OCI-LY3 (cell line): ENCODE measurements around the gene FAAP20.

Source experiments
- CTCF ChIP-seq: fragments of 200-600, 300-600 bp; sonication (generic); IDR thresholded peaks from 2 replicates; pipeline ENCODE4 v1.5.1; 2014; ENCODE audit warnings: antibody characterized with exemption, low read length, low read depth
- EZH2phosphoT487 ChIP-seq: fragments of 200-600 bp; shearing (Covaris generic); IDR thresholded peaks from 2 replicates; pipeline ENCODE4 v1.6.1; 2018; ENCODE audit warnings: antibody characterized with exemption, mixed run types, low read depth

- TF ChIP-seq CTCF, result no peak
- TF ChIP-seq EZH2phosphoT487, result no peak
Measured at GRCh38 chr1:2233997-2234761, 39.6 kb upstream of the FAAP20 start.
